ENCODE results near the gene RUFY4.

GRCh38 chr2:218027426-218028188 is 41.4 kb upstream of the RUFY4 start:
- TF ChIP-seq POLR2A (IDR thresholded peaks at IDR 0.05; ENCODE audit: low read depth, low read length) (no peak), CTCF (IDR thresholded peaks at IDR 0.05; ENCODE audit: extremely low read depth in 1 of 2, insufficient read depth in 1 of 2, low read depth in 1 of 2, low read length in 2 of 2) (no peak), POLR2AphosphoS5 (IDR thresholded peaks at IDR 0.05; ENCODE audit: insufficient read depth, low read depth, low read length) (no peak), MYC (IDR thresholded peaks at IDR 0.05; ENCODE audit: low read depth, low read length) (no peak), JUN (IDR thresholded peaks at IDR 0.05; ENCODE audit: borderline replicate concordance, insufficient read depth, insufficient read length, low read depth) (no peak), EZH2 (IDR thresholded peaks at IDR 0.05; ENCODE audit: borderline replicate concordance, low read depth, low read length, severe bottlenecking) (no peak), FOS (IDR thresholded peaks at IDR 0.05; ENCODE audit: borderline replicate concordance, insufficient read depth, low read length) (no peak), GATA2 (IDR thresholded peaks at IDR 0.05; ENCODE audit: insufficient read depth, insufficient read length, low read depth, low read length) (no peak)
- TF ChIP-seq, protein P1, sequence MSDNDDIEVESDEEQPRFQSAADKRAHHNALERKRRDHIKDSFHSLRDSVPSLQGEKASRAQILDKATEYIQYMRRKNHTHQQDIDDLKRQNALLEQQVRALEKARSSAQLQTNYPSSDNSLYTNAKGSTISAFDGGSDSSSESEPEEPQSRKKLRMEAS (IDR thresholded peaks at IDR 0.05; ENCODE audit: insufficient read depth, insufficient read length), result no peak

All from endothelial cell of umbilical vein (primary cell).